ENCODE results near the gene LPP. TPM values are rescaled to one million over a fixed set of nuclear protein-coding genes. Genes with fewer than 3 reads are reported as not detected.

The LPP gene
- total and polyA plus RNA-seq, 8 donors, result 4.9 to 84.4 (median 45.9) TPM

GRCh38 chr3:188166441-188166840 lies 12.5 kb downstream of the LPP start:
- no peak for FAIRE-seq
- TF ChIP-seq CTCF (IDR thresholded peaks at IDR 0.05), result no peak
- ATAC-seq, result peak in 1 of 4 donors; percentile 42
- no peaks in the 10 kb centered on the region for H3K27me3 ChIP-seq
- H3K4me1 ChIP-seq, result peaks cover 13 to 45% (median 35%) of the 10 kb centered on the region in 3 donors
- H3K27ac ChIP-seq, result no peak overlapping the region
- intact Hi-C loops (cut with DNase I), result no loop called here
- H3K36me3 ChIP-seq, result no peaks in the 10 kb centered on the region
- no peak overlapping the region for H3K4me3 ChIP-seq
- no peak for DNase-seq
- WGBS, 2 donors, result 15 to 22% methylated on average over 3 of the region's 3 CpGs
- H3K9me3 ChIP-seq, result no peaks in the 10 kb centered on the region

DNA sequence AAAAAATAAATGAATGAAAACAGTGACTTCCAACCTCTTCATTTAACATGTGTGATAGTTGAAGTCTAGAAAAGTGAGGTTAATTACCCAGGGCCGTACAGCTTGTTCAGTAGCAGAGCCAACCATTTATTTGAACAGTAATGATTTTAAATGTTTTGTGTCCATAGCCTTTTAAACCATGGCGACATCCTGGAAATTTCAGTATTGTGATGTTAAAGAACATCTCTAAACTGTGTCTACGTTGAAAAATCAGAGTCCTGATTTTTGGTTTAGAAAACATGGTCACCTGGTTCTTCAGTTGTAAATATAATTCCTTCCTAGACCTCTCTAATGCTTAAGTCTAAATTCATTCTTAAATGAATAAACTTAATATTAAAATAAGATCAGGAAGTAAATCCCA lies 14.2 kb downstream of the LPP start:
- H3K9me3 ChIP-seq, result no peaks in the 10 kb centered on the region
- intact Hi-C loops (cut with DNase I), result no loop called here
- no peaks in the 10 kb centered on the region for H3K27me3 ChIP-seq
- no peaks in the 10 kb centered on the region for H3K36me3 ChIP-seq
- no peak overlapping the region for H3K27ac ChIP-seq
- TF ChIP-seq CTCF (IDR thresholded peaks at IDR 0.05), result no peak
- DNase-seq, result no peak
- H3K4me3 ChIP-seq, result no peak overlapping the region
- H3K4me1 ChIP-seq, result peaks cover 16 to 52% (median 42%) of the 10 kb centered on the region in 3 donors
- no peak for FAIRE-seq
- ATAC-seq, result no peak
- 54 to 62% methylated on average over 3 of the region's 3 CpGs for WGBS, 2 donors

DNA sequence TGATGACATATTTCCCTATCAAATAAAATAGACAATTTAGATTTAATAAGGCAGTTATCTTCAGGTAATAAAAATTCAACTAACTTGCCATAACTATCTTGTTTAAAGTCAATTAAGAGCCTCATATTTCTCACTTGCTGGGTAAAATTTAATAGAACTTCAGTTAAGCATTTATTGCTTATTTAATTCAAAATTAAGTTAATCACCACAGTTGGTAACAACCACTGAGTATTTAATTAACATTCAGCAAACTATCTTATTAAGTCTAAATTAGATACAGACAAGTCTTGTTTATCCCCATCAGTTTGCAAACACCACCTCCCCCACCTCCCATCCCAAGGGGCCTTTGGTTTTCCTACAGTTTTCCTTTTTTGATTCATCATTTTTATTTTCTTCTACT lies 14.7 kb downstream of the LPP start:
- ATAC-seq (no peak), FAIRE-seq (no peak), DNase-seq (no peak)
- H3K36me3 ChIP-seq, result no peaks in the 10 kb centered on the region
- no peaks in the 10 kb centered on the region for H3K27me3 ChIP-seq
- peaks cover 12 to 47% (median 42%) of the 10 kb centered on the region in 3 donors for H3K4me1 ChIP-seq
- no peak overlapping the region for H3K4me3 ChIP-seq
- intact Hi-C loops (cut with DNase I), result no loop called here
- H3K9me3 ChIP-seq, result no peaks in the 10 kb centered on the region
- H3K27ac ChIP-seq, result no peak overlapping the region
- TF ChIP-seq CTCF (IDR thresholded peaks at IDR 0.05), result no peak

DNA sequence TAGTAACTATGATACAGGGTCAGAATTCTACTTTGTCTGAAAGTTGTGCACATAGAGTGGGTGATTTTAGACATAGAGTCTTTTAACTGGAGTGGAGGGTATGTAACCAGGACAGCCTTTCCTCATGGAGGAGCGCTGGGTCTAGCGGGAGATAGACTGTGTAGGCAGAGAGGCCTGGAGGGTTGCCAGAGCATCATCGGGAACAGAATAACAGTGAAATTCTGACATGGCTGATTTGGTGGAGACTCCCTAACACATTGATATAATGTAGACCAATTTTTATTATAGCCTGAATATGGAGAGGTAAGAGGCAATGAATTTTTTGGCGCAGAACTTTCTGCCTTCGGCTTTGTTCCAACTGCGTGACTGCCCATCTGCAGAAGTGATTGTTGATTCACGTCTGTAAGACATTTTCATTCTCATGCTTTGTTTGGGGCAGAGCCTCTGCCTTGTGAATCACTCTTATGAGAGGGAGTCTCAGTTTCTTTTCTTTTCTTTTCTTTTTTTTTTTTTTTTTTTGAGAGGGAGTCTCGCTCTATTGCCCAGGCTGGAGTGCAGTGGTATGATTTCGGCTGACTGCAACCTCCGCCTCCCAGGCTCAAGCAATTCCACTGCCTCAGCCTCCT lies 16.0 kb downstream of the LPP start:
- Histone ChIP-seq H3K4me1 (peaks cover 6 to 35% (median 30%) of the 10 kb centered on the region in 3 donors), H3K27me3 (no peaks in the 10 kb centered on the region), H3K4me3 (no peak overlapping the region), H3K9me3 (no peaks in the 10 kb centered on the region), H3K27ac (no peak overlapping the region), H3K36me3 (no peaks in the 10 kb centered on the region)
- TF ChIP-seq CTCF (IDR thresholded peaks at IDR 0.05), result no peak
- ATAC-seq, result no peak
- 92 to 93% methylated on average over 10 of the region's 10 CpGs for WGBS, 2 donors
- intact Hi-C loops (cut with DNase I), result no loop called here
- no peak for DNase-seq
- FAIRE-seq, result no peak
